ENCODE data around the gene P4HA2. TPM values are rescaled to one million over a fixed set of nuclear protein-coding genes. Genes with fewer than 3 reads are reported as not detected.

The P4HA2 gene
- total and polyA plus RNA-seq, 2 of the 13 experiments (the other 11 are each of a cell fraction or from before 2014, with no cell fraction given) = 37.7 to 126 TPM

GRCh38 chr5:132183723-132184122 is 43.9 kb downstream of the P4HA2 start:
- H3K9ac ChIP-seq (ENCODE audit: insufficient read depth, low read depth, low read length) = no peak overlapping the region
- H2AFZ ChIP-seq (ENCODE audit: low read length) = no peak overlapping the region
- H3K36me3 ChIP-seq (replicated peaks in 1 of 2; ENCODE audit: control insufficient read depth in 1 of 2, insufficient read depth in 2 of 2, low read length in 2 of 2) = no peaks in the 10 kb centered on the region
- POLR2A ChIA-PET = no interaction called here
- no peaks in the 10 kb centered on the region for H3K9me3 ChIP-seq (ENCODE audit: low read length)
- FAIRE-seq (no peak), ATAC-seq (no peak), DNase-seq (ENCODE audit: low spot score) (no peak)
- no peaks in the 10 kb centered on the region for H4K20me1 ChIP-seq (ENCODE audit: insufficient read depth, low read length)
- H3K27me3 ChIP-seq (ENCODE audit: control insufficient read depth in 1 of 2, insufficient read depth in 2 of 2, low read length in 2 of 2) = no peaks in the 10 kb centered on the region
- in situ Hi-C loops (cut with HindIII; ENCODE audit: extremely low pct_ligation_motif_present, low pct_unique_long_range_greater_than_20kb) (no loop called here), intact Hi-C loops (cut with micrococcal nuclease; ENCODE audit: unreplicated experiment) (no loop called here)
- peaks cover 18% of the 10 kb centered on the region; the same call in 1 of the 2 replicates for H3K4me1 ChIP-seq (ENCODE audit: insufficient read depth, low read length)
- no peaks in the 10 kb centered on the region for H3K79me2 ChIP-seq (ENCODE audit: insufficient read depth, low read length)
- no peak overlapping the region for H3K4me3 ChIP-seq (replicated peaks in 1 of 3; ENCODE audit: insufficient read depth in 1 of 3, low read depth in 2 of 3, low read length in 3 of 3)
- CTCF ChIA-PET (ENCODE audit: low intra/inter-chr PET ratio, low total read pairs) = no interaction called here
- no peak overlapping the region for H3K4me2 ChIP-seq (ENCODE audit: low read depth, low read length)
- 32% methylated on average over 2 of the region's 2 CpGs for WGBS (ENCODE audit: low lambda C conversion rate)
- no TSS peak for BruUV-seq (replicated peaks)
- no peak overlapping the region for H3K27ac ChIP-seq (ENCODE audit: extremely low read length, insufficient read depth, low read length)
- TF ChIP-seq, protein P1, sequence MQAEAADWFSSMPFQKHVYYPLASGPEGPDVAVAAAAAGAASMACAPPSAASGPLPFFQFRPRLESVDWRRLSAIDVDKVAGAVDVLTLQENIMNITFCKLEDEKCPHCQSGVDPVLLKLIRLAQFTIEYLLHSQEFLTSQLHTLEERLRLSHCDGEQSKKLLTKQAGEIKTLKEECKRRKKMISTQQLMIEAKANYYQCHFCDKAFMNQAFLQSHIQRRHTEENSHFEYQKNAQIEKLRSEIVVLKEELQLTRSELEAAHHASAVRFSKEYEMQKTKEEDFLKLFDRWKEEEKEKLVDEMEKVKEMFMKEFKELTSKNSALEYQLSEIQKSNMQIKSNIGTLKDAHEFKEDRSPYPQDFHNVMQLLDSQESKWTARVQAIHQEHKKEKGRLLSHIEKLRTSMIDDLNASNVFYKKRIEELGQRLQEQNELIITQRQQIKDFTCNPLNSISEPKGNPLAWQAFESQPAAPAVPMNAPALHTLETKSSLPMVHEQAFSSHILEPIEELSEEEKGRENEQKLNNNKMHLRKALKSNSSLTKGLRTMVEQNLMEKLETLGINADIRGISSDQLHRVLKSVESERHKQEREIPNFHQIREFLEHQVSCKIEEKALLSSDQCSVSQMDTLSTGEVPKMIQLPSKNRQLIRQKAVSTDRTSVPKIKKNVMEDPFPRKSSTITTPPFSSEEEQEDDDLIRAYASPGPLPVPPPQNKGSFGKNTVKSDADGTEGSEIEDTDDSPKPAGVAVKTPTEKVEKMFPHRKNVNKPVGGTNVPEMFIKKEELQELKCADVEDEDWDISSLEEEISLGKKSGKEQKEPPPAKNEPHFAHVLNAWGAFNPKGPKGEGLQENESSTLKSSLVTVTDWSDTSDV (CRISPR knock-in tag; IDR thresholded peaks at IDR 0.05) = no peak
- TF ChIP-seq TFAP4 (IDR thresholded peaks at IDR 0.05; ENCODE audit: borderline replicate concordance, low read depth) (no peak), HOXA5 (CRISPR knock-in tag; IDR thresholded peaks at IDR 0.05) (no peak), TEAD3 (CRISPR knock-in tag; optimal IDR thresholded peaks at IDR 0.05; ENCODE audit: borderline replicate concordance) (no peak), CHCHD3 (CRISPR knock-in tag; IDR thresholded peaks at IDR 0.05) (no peak), RERE (CRISPR knock-in tag; IDR thresholded peaks at IDR 0.05; ENCODE audit: low read depth) (no peak), HNF4G (IDR thresholded peaks at IDR 0.05; ENCODE audit: borderline replicate concordance, low read depth, low read length) (no peak), HNF4G (CRISPR knock-in tag; IDR thresholded peaks at IDR 0.05; ENCODE audit: borderline replicate concordance, low read depth) (no peak), MYC (CRISPR knock-in tag; IDR thresholded peaks at IDR 0.05; ENCODE audit: borderline replicate concordance) (no peak), ZBTB2 (CRISPR knock-in tag; IDR thresholded peaks at IDR 0.05; ENCODE audit: low read depth) (no peak), ARNT2 (CRISPR knock-in tag; IDR thresholded peaks at IDR 0.05; ENCODE audit: low read depth) (no peak), SRY (CRISPR knock-in tag; IDR thresholded peaks at IDR 0.05) (no peak)
- TF ChIP-seq, protein P2, sequence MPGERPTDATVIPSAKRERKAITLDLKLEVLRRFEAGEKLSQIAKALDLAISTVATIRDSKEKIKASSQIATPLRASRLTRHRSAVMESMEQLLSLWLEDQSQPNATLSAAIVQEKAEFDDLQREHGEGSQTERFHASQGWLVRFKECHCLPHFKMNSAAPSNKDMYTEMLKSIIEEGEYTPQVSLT (CRISPR knock-in tag; IDR thresholded peaks at IDR 0.05; ENCODE audit: borderline replicate concordance, low read depth) = no peak
